GM19240 (cell line): ENCODE measurements around the gene SRP72.
A peak's percentile ranks its signal among the peaks of the same experiment; 100 is the strongest.

Source experiments
- DNase-seq: peaks from one replicate; pipeline ENCODE4 v3.0.0; 2011; ENCODE audit warnings: low spot score; ENCODE audit not compliant: insufficient read length

SRP72 gene

DNA sequence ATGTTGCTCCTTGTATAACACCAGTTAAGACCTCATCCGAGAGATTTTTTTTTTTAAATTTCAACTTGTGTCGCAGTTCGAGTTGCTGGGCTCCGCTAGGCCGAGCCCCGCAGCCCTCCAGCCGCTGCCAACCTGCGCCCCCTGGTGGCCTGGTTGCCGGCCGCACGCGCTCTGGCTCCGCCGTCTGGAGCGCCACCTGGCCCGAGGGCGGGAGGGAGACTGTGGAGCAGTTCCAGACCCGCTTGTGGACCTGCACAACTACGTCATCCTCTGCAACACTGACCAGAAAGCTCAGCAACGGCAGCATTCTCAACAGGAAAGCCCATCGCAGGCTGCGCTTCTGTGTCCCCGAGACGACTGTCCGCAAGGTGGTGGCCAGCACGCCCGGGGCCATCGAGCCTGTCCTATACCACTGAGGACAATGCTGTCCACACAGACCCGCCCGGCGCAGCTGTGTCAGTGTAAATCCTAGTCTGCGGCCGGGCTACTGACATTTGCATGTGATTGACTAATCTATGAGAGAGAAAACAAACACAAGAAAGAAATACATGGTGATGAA, 77.2 kb downstream of the SRP72 start:
- DNase-seq = peak; percentile 61

DNA sequence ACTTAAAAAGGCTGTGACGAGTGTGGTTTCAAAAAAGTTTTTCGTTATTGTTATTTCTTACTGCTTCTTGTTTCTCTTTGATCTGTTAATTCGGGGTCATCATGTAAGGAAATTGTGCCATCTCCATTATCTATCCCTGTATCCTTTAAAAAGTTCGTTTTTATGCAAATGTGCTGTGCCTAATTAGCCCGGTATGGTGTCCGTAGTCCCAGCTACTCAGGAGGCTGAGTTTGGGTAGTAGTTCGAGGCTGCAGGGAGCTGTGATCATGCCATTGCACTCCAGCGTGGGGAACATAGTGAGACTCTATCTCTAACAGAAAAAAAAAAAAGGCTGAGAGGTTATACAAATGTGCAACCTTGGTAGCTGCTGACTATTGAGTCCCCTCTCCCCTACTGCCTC, 83.2 kb downstream of the SRP72 start:
- DNase-seq = no peak

DNA sequence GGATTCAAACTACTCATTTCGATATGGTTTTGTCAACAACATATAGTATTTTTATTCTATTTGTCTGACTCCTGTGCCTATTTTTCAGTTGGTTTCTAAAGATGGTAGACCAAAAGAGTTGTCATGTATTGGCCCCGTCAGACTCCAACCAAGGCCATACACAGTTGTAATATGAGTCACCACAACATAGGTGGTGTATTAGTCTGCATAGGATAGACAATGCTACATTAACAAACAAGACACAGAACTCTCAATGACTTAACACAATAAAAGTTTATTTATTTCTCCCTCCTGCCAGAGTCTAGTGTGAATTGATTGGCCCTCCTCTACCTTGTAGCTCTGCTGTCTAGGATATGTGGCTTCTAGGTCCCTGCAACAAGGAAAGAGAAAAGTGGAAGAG, 84.1 kb downstream of the SRP72 start:
- DNase-seq = no peak

DNA sequence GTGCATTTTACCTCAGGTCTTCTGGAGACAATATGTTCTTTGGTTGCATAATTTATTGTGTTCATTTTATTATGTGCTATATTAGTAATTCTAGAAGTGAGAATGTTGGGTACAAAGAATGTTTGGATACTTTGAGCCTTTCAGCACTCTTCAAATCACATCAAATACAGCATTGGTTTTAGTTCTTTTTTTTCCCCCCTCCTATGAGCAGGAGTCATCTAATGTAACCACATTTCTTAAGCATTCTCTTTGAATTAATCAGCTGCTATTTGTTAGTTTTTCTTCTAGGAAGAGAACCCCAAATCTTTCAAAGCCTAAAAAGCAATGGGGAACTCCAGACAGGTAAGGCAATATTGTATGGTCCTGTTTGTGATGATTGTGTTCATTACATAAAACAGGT, 84.9 kb downstream of the SRP72 start:
- no peak for DNase-seq
